GM21576 (cell line): ENCODE data around the gene DENND1B.

Experiments used
- ATAC-seq: cut with Tn5 transposase; IDR thresholded peaks from one replicate; pipeline ENCODE4 v1.9.1; 2021; ENCODE audit warnings: mild to moderate bottlenecking, moderate library complexity; ENCODE audit not compliant: unreplicated experiment

The DENND1B gene

DNA sequence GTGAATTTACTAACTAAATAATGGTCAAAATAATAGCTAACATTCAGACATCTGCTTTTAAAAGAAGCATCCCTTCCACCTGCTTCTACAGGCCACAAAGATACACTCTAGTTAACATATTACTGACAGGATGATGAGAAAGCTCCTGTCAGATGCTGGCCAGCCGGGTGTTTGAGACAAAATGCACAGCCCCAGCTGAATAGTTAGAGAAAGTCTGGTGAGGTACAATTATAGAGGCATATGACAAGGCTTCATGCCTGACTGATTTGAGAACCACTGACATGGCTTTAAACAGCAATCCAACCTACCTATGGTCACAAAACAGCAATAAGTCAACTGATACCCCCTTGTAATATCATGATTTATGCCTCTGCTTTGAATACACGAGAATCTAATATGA, 137.0 kb downstream of the DENND1B start:
- ATAC-seq: no peak

DNA sequence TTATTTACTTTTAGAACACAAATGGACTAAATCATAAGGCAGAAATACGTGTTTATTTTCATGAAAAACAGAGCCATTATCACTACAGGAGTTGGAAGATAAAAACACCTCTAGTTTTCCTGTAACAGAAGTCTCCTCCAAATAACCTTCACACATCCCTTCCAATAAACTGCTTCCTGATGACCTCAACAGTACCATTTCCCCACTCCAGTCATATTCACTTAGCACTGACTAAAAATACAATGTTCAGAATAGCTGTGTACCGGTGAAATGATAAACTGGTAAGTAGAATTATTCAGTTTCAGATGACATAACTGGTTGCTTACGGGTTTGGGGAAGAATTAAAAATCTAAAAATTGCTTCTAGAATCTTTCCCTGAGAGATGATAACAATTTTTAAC, 137.9 kb downstream of the DENND1B start:
- no peak for ATAC-seq

DNA sequence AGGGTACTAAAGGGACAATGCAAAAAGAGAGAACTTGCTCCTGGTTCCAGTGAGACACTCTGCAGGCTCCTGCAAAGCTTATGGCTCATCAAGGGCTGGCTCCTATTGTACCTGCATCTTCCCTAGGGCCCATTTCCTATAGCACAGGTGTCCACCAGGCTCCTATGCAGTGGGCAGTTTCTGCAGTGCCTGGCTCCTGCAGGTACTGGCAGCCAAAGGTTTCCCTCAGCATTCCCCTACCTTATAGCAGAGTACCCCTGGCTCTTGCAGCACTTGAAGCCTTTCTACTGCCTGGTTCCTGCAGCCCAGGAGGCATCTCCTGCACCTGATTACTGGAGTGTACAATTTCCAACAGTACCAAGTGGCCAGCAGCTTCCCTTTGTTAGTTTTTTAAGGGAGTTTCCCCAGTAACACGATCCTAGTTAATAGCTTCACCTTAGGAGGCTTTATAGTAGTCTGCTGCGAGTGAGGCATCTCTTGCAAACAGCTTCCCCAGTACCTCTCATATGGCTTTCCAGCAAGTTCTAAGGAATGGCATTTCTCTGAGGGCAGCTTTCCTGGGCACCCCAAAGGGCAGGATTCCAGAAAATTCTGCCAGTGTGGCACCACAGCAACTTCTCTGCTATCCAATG, 141.7 kb downstream of the DENND1B start:
- no peak for ATAC-seq

DNA sequence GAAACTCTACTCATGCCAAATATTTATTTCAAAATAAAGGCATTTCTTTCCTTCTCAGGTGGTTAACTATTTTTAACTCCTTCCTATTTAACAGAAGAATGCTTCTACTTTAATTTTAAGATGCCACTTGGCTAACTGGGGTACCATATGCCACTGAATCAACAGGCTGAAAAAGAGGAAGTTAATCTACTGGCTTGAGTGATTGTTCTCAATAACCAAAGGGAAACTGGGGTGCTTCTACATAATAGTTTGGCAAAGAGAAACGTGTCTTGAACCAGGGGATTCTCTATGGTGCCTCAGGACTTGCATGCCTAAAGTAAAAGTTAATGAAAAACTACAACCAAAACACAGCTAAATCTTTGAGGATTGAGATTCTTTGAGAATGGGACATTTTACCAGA, 142.6 kb downstream of the DENND1B start:
- peak; percentile 55 for ATAC-seq

DNA sequence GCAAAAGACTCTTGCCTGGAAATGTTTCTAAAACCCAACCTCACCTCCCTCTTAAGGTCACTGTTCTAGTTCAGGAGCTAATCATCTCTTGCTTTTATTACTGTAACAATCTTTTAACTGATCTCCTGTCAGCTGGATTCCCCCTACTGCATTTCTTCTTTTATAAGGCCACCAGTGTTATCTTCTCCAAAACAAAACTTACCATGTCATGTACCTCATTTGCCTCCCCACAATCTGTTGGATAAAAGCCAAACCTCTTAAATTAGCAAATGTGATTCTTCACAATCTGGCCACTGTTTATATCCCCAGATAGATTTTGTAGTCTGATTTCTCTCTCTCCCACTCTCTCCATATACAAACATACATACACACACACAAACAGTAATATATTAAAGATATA, 143.3 kb downstream of the DENND1B start:
- ATAC-seq: no peak

DNA sequence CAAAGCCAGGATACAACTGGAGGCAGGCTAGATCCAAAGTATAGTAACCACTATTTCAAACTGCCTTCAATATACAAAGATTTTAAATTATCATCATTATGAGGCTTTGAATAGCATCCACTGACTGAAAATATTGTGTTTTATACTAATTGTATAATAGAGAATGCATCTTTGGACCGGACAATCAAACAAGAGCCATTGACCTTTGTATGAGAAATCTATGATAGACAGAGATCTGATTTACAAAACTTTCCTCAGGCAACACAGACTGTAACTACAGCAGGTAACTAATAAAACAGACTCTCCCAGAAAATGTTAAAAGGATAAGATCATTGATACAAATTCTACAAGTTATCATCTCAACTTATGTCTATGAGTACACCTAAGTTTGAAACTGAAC, 152.9 kb downstream of the DENND1B start:
- no peak for ATAC-seq

DNA sequence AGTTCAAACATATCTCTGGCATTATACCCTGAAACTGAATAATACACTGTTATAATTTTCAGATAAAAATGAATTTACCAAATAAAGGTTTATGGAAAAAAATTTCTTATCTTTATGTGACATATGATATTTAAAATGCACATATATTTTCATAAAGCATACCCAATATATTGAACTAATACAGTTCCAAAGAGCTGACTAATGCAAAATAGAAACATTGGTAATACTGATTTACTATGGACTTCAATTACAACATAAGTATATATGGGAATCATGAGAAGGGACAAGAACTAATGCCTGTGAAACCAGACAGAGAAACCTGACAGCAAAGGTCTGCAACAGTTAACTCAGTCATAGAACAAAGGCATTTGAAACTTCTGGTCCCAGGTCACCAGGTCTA, 153.5 kb downstream of the DENND1B start:
- ATAC-seq: no peak

DNA sequence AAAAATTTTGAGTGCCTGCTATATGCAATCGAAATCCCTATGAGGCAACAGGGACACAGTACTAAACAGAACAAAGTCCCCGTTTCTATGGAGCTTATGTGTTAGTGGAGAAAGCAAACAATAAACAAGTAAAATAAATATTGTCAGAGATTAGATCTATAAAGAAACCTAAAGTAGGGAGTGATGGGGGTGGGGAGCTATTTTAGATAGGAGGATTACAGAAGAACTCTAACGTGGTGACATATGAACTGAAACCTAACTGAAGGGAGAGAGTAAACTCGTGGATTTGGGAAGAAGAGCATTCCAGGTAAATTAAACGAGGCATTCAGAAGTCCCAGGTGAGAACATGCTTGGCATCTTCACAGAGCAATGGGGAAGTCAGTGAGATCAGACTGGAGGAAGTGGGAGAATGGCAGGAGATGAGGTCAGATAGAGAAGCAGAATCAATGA, 154.5 kb downstream of the DENND1B start:
- ATAC-seq: no peak

DNA sequence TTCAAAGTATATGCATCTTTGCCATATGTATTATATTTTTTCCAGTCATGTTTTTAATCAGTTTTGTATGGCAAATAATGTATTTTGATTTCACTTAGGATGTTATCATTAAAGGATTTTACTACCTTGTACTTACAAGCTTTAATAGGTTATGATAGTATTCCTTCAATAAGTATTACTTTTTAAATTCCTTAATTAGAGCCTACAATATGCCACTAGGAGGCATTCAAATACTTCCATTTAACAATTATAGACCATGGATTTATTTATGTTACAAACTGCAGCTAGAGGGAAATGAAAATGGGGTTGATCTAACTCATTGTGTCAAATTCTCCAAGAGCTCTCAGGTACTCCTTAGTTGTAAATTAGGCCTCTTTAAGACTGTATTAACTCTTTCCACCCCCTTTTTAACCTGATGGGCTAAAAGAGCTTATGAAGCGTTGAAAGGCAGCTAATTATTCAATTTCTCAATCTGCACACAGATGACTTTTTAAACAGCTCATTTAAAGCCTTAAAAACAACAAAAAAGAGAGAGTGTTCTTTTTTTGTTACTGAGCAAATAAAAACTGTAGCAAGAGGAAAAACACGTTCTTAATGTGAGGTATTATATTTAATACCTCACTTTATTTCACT, 156.2 kb downstream of the DENND1B start:
- ATAC-seq: no peak

DNA sequence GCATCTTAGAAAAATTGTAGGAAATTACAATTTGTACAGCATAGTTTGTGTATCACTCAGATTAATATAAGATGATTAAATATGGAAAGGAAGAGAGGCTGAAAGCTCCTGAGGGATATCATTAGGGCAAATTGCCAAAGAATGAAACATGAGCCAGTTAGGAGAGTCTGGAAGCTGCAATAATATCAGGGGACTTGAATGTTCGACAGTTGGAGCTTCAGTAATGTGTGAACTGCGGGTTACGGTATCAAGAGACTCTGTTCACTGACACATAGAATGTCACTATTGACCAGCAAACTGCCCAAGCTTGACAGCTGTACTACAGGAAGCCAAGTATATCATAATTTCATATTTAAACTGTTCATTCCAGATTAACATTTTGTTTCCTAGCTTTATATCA, 157.2 kb downstream of the DENND1B start:
- no peak for ATAC-seq

DNA sequence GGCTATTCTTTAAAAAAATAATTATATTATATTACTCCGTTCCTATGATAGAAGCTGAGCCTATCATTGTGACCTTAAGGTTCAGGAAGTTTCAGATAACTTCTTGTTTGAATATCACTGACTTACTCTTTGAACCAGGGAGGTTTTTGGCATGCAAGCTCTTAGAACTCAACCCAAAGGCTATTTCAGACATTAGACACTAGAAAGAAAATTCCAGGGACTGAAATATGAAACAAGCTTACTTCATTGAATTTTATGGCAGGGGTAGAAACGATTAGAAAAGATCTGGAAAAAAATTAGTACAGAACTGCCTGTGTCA, 159.6 kb downstream of the DENND1B start:
- no peak for ATAC-seq

DNA sequence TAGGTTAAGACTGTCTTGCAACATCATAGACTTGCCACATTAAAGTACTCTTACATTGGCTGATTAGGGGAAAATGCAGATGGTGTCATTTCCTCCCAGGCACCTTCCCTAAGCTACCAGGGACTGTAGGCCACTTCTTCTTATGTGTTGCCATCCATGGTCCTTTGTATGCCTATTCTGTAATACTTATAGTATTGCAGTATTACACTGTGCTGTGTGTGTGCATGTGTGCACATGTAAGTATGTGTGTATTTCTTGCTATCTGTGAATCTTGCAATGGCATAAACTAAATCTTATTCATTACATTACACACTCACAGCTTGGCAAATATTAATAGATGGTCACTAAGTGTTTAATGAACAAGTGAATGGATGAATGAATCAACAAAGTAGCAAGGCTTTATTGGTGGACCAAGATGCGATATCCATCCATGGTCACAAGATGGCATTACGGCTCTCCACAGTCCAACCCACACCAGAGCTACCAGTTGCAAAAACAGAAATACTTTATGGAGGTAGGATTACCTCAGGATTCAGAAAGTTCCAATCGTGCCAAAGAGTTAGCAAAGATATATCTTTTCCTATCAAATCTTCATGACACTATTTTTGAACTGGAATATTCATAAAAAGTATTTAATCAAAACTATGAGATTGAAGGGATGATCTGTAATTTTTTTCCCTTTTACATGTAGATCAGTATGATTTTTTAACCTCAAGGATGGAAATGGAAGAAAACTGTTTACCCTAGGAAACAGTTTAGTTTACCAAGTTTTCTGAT, 160.2 kb downstream of the DENND1B start:
- peak; percentile 92 for ATAC-seq

DNA sequence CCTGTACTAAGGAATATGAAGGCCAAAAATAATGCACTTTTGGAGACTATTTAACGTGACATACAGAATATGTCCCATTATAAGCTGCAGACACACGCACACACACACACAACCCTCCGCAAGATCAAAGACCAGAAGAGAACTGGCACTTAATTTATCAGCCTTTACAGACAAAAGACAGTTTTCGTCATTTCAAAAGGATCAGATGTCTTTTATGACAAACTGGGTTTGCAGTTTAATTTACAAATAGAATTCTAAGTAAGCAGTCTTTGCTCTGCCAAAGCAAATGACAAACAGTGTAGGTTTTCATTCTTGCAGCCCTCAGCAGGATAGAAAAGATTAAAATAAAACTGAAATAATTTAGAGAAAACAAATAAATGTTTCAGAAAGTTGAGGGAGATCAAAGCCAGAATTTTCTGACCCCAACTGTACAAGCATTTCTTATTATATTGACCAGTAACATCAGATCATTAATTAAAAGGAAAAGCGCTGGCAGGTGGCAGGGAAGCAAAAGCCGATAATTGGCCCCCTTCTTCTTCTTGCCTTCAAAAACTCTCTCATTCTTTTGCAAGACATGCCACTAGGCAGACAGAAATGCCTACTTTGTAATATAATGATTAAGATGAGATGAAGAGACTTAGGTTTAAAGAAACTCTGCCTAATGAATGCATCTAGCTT, 169.0 kb downstream of the DENND1B start:
- no peak for ATAC-seq

DNA sequence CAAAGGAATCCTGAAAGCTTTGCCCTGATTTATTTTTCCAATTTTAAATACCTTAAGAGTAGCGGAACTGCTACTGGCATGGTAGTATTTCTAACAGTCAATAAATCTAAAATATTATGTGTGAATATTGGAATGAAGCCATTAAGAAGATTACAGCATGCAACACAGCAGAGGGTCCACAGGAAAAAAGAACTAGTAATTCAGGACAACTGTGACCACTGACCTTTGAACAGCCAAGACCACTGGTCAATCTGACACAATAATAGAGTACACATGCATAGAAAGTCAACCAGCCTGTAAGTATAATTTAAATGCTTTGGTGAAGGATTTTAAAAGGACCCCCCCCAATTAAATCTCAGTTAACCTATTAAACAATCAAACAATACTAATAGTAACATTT, 171.0 kb downstream of the DENND1B start:
- ATAC-seq: no peak

DNA sequence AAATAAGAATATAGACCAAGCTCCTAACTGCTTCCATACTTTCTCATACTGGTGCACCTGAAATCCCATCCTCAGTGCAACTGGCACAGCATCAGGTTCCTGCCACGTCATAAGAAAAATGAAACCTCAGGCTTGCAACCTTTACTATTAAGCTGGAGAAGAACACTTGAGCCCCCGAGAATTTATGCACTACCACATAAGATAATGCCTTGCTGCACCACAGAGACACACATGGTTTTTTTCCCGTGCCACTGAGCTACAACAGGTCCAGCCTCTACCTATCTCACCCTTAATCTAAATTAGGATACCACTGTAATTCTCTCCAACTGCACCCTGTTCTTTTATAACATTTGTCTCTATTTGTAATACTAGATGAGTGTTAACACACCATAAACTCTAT, 174.5 kb downstream of the DENND1B start:
- no peak for ATAC-seq

DNA sequence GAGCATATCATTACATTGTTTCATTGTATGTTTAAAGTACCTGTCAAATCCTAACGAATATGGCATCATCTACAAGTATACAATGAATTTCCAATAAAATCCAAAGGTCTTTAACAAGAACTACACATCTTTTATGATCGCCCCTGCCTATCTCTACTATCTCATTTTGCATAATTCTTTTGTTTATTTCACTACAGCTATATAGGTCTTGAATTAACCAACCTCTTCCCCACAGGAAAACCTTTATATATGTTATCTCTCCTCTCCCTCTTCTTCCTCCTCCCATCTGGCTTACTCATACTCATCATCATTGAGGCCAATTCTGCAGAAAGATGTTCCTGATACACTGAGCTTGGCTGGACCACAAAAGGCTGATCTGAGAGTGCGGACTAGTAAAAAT, 175.5 kb downstream of the DENND1B start:
- no peak for ATAC-seq

DNA sequence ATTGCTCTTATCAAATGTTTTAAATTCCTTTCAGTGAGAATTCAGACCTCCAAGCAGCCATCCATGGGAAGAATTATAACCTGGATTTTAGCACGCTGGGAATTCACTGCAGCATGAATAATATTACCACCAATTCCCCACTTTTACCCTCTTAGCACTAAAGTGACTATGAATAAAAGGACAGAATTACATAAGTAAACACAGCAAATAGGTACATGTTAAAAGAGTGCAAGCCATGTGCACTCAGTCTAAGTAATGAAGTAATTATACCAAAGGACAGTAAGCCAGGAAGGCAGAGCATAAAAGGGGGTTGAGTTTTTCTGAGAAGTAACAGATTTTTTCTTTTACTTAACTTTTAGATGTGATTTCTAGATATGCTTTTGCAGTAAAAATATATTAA, 176.3 kb downstream of the DENND1B start:
- ATAC-seq: no peak

DNA sequence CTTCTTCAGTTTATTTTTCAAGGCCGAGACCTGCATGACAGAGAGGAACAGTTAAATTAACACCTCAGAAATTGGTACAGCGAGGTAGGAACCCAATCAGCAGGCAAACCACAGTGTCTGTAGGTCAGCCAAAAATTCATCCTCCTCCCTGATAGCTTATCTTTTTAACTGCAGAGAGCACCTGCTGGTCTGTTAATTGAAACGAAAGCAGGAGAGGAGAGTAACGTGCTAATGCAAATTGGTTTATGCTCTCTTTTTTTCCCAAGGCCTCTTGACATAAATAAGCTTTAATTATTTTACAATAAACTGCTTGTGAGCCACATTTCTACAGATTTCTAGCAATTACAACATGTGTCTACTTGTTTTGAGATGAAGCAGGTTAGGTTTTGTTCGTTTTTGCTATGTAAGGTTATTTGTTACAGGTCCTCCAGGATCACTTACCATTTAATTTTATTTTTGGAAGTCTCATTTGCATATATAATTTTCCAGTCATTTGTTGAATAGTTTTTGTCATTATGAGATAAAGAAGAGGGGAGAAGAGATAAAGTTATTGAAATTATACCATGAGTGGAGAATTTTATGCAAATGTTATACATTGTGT, 179.9 kb downstream of the DENND1B start:
- no peak for ATAC-seq

DNA sequence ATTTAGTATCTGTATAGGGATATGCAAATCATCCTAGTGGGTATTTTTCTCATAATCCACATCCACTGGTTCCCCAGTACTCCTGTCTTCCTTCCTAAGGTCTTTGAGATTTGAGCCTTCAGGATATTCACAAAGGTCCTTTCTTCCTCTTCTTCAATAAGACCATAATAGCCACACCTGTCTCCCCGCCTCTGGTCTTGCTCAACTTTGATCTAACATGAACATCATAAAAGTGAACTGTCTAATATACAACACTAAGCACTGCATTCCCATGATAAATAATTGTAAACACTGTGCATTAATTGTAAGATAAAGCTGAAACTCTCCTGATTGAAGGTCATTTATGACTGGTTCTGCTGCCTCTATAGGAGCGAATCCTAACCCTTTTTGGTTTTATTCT, 184.6 kb downstream of the DENND1B start:
- no peak for ATAC-seq

DNA sequence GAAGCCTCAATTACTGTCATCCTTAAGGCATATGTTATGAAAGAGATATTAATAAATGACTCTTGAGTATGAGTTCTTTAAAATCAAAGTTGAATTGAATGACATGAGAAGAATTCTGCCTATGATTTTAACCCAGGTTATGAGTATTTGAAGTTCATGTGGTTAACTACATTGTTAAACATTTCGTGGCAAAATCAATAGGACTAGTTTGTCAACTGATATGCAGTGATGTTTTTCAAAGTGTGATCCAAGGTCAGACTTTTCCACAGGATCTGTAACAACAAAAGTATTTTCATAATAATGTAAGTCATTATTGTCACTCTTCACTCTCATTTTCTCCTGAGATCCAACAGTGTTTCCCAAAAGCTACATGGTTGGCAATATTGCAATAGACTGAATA, 189.5 kb downstream of the DENND1B start:
- no peak for ATAC-seq

DNA sequence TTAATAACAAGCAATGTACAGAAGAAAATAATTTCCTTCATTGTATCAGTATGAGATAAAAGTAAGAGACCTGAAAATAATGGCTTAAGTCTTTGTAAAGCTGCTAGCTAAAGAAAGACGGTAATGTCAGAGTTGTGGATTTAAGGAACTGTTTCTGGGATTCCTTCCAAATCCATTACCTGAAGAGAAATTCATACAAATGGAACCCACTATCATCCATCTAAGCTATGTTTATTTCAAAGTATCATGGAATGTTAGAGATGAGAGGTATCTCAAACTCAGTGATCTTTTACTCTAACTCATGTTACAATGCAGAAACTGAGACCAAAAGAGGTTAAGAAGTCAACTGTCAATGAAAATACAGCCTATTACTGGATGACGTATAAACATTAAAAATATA, 197.7 kb downstream of the DENND1B start:
- no peak for ATAC-seq
